ENCODE data around the gene ABI3BP.
A peak's percentile ranks its signal among the peaks of the same experiment; 100 is the strongest.

The ABI3BP gene

GRCh38 chr3:100783619-100784018 lies 209.6 kb downstream of the ABI3BP start:
- DNase-seq (ENCODE audit: low read depth), result peak; percentile 26
- TF ChIP-seq CTCF (IDR thresholded peaks at IDR 0.05; ENCODE audit: control insufficient read depth, extremely low read depth, insufficient read depth), result no peak

GRCh38 chr3:100782906-100783305 lies 210.3 kb downstream of the ABI3BP start:
- DNase-seq (ENCODE audit: low read depth), result no peak

More at GRCh38 chr3:100783619-100784018, 209.6 kb downstream of the ABI3BP start:
- no peak overlapping the region for H3K4me3 ChIP-seq (ENCODE audit: low read depth, low read length)

DNA sequence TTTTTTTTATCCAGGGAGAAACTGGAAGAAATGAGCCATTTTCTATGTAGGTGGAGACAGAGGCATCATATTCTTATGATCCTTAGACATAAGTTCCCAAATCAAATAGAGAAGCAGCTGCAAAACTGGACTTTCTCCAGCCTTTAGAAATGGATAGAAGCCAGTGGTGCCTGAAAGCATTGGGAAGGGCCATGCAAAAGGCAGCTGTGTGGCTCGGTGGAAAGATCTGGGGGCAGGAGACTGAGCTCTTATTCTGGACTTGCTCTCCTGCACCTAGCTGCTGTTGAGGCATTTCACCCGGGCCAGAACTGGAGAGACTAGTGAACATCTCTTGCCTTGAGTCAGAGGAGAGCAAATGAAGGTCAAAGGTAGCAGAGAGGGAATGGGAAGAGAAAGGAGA lies 210.9 kb downstream of the ABI3BP start:
- no peak for DNase-seq (ENCODE audit: low read depth)
- no peak for TF ChIP-seq CTCF (IDR thresholded peaks at IDR 0.05; ENCODE audit: control insufficient read depth, extremely low read depth, insufficient read depth)
- H3K4me3 ChIP-seq (ENCODE audit: low read depth, low read length), result no peak overlapping the region

More at GRCh38 chr3:100782906-100783305, 210.3 kb downstream of the ABI3BP start:
- TF ChIP-seq CTCF (IDR thresholded peaks at IDR 0.05; ENCODE audit: control insufficient read depth, extremely low read depth, insufficient read depth), result no peak
- H3K4me3 ChIP-seq (ENCODE audit: low read depth, low read length), result no peak overlapping the region

- TF ChIP-seq CTCF (IDR thresholded peaks at IDR 0.05; ENCODE audit: control insufficient read depth, extremely low read depth, insufficient read depth), result no peak
- DNase-seq (ENCODE audit: low read depth), result no peak
- H3K4me3 ChIP-seq (ENCODE audit: low read depth, low read length), result no peak overlapping the region
Observed at GRCh38 chr3:100781301-100781700, 211.9 kb downstream of the ABI3BP start.

DNA sequence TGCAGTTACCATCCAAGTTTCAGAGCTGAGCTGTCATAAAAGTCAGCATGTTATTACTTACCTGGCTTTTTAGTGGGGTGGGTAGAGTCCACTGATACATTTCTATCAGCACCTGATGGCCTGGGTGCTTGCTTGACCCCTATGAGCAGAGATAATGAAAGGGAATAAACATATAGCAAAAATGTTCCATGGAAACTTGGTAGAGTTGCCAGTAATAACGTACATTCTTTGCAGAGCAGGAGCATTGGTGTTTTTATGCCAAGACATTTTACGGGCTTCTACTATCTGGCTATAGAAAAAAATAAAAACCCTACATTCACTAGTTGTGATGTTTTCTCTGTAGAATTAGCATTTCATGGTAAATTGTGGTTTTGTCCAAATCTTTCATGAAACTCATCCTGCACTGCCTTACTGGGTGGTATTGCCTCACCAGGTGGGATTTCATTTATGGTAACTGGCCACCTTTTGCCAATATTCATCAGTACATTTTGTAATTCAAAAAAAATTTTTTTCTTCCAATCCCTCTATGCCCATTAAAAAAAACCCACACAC lies 213.1 kb downstream of the ABI3BP start:
- no peak for TF ChIP-seq CTCF (IDR thresholded peaks at IDR 0.05; ENCODE audit: control insufficient read depth, extremely low read depth, insufficient read depth)
- no peak for DNase-seq (ENCODE audit: low read depth)
- no peak overlapping the region for H3K4me3 ChIP-seq (ENCODE audit: low read depth, low read length)

DNA sequence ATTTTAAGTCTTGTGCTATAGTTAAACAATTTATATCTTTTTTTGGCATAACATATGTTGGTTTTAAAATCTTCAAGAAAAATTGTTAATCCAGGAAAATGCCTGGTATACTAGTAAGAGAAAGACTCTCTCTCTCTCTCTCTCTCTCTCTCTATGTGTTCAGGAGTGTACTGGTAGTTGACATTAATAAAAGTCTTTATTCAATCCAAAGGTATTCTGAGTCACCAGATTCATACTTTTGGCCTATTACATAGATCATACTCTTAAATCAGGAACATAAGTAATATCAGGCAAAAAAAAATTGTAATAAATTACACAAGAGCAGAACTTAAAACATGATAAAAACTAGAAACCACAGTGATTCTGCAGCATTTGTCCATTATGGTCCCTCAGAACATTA lies 213.7 kb downstream of the ABI3BP start:
- no peak for DNase-seq (ENCODE audit: low read depth)
- H3K4me3 ChIP-seq (ENCODE audit: low read depth, low read length), result no peak overlapping the region
- no peak for TF ChIP-seq CTCF (IDR thresholded peaks at IDR 0.05; ENCODE audit: control insufficient read depth, extremely low read depth, insufficient read depth)

DNA sequence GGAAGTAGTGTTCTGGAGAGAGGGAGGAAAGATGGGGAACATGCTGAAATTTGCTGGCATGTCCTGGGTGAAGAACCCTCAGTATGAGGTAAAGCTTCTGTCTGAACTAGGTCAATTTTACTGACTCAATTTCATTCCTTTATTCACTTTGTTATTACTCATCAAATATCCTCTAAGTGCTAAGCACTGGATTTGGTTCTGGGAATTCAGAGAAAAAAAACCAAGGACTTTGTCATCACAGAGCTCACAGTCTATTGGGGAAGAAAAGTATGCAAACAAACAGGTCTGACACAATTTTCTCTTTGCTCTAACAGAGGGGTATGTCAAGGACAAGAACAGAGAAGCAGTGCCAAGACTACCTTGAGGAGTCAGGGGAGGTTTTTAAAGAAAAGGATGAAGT lies 215.9 kb downstream of the ABI3BP start:
- TF ChIP-seq CTCF (IDR thresholded peaks at IDR 0.05; ENCODE audit: control insufficient read depth, extremely low read depth, insufficient read depth), result no peak
- H3K4me3 ChIP-seq (ENCODE audit: low read depth, low read length), result no peak overlapping the region
- DNase-seq (ENCODE audit: low read depth), result no peak
